NCI-H1105 treated with DMSO at 0.1 percent for 48 hours (cell line): Measurements from ENCODE around the gene H2BK1.

Experiments used
- DNase-seq: peaks from one replicate; lab custom pipeline; 2025; lab: John Stamatoyannopoulos, UW

Gene H2BK1

DNA sequence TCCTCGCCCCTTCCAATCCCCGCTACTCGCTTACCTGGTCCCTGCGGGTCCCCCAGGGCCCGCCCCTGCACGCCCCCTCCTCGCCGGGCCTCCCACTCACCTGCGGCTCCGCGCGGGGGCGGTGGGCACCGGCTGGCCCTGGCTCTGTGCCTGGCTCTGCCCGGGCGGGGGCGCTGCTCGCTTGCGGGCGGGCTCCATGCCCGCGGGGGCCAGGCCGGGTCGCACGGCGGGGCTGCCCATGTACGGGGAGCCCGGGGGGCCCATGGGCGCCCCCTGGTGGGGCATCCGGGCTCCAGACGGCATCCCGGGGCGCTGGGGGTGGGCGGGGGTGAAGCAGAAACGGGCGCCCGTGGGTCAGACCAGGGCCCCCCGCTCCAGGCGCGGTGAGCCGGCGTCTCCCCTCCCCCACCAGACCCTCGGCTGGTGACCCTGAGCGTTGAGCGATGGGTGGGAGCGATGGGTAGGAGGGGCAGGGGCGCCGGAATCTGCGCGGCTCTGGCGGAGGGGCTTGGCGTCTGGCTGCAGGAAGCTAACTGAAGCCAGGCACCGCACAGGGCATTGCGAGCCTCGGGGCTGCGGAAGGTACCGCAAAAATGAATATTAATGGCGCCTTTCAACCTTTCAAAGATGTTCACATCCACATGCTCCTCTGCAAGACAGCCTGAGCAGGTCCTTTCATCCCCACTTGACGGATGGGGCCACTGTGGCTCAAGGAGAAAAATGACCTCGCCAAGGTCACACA lies 35.2 kb upstream of the H2BK1 start:
- peak; percentile 51 for DNase-seq

DNA sequence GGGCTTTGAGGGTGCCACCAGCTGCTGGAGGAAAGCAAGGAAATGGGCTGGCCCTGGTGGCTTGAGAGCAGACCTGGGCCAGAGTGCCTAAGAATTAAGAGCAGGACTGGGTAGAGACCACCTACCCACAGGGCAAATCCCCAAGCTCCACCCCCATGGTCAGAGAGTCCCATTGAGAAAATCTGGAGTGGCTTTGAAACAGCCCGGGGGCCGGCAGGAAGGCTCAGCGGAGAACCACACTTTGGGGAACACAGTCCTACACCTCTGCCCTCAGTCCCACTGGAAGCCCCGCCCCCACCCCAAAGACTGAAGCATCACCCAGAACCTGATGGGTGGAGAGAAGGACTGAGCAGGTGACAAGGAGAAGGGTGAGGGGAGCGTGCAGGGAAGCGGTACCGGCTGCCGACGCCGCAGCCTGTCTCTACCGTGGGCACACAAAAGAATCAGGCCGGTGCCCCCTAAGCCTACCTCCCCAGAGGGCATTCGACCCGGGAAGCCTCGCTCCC lies 34.6 kb upstream of the H2BK1 start:
- DNase-seq = peak; percentile 51

DNA sequence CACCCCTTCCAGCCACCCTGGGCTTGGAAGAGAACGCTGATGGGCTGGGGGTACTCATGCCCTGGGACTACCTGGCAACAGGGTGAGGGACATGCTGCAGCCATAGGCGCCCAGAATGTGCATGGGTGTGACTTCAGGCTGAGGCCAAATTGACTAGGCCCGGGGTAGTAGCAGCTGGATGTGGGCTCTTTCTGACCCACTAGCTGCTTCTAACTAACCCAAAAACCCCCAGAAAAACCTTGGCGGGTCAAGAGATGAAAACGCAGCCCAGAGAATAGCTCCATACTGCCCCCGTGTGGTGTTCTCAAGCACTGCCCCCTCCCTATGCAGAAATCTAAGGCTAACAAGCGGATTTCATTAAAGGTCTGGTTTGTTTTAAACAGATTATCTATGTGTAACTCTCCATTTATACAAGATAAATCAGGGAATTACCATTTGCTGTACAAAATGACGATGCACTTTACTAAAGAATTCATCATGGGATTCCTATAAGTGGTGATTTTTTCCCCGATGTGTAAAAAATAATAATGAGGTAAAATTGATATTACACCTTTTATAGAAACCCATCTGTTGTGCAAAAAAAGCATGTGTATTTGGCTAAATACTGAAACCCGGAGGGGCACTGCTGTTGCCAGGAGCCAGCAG lies 34.0 kb upstream of the H2BK1 start:
- peak; percentile 32 for DNase-seq

DNA sequence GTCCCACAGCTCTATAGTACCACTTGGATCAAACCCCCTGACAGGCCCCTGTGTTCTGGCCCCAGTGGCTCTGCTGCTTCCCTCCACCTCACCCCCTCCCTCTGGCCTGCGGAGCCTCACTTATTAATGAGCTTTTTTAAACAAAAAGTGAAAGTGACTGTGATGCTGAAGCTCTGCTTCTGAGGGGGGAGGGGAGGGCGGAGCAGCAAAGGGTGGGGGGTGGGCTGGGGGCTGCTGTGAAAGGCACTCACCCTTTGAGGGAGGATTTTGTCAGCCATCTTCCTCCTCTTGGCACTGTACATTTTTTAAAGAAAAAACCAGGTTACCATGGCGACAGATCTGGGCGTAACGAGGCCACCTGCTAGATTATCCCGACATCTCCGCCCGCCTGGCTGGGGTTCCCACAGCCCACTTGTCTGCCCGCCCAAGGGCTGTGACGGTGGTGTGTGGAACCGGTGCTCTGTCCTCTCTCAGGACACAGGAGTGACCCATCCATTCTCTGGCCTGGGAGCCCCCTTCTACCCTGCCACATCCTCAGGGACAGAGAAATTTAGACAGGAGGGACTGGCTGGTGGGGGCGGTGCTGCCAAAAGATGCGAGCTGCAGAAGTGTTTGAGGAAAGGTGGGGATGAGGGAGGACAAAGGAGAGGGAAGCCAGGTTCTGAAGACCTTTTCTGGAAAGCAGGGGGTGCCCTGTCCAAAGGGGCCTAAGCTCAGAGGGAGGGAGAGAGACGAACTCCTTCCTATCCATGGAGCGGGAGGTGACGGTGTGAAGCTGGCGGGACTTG lies 33.3 kb upstream of the H2BK1 start:
- peak; percentile 48 for DNase-seq

DNA sequence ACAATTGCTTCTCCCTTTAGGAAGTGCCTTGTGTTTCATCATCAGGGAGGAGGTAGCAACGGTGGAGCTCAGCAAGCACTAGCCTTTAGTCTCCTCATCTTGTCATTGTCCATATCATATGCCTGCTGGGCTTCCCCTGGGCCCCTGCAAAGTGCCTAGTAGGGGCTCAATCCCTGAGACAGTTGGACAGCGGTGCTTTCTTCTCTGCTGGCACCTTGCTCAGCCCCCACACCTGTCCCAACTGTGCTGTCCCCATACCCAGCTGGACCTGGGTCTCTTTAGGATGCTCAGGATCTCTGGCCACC lies 32.7 kb upstream of the H2BK1 start:
- no peak for DNase-seq

DNA sequence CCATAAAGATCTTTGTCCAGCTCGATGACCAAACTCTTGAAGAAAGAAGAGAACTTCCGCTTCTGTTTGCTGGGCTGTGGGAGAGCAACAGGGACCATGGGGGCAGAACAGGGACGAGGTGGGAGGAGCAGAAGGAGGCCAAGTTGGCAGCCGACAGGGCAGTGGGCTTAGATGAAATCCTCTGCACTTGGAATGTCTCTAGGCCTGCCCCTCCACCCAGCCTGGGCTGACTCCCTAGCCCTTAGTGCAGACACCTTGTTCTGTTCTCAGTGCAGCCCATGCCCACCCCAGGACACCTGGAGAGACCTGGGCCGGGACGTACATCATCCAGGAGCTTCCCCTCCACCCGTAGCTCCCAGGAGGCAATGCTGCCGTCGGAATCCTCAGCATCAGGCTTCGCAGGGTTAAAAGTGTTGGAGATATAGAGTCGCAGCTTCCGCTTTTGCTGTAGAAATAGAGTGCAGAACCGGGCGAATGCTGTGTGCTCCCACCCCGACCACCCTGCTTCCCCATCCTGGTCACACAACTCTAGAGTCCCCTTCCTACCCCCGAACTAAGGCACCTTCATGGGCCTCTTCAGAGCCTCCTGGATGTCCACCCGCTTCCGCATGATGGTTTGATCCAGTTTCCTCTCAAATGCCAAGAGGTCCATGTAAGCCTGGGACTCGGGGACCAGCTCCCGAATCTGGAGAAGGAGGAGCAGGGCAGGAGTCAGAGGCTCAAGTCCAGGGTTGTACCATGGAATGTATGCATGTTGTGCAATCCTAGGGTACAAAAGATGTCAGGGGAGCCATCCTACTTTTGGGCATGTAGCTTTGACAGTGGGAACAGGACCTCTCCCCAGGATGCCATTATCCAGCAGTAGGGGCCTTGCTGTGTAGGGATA lies 32.1 kb upstream of the H2BK1 start:
- DNase-seq = no peak

DNA sequence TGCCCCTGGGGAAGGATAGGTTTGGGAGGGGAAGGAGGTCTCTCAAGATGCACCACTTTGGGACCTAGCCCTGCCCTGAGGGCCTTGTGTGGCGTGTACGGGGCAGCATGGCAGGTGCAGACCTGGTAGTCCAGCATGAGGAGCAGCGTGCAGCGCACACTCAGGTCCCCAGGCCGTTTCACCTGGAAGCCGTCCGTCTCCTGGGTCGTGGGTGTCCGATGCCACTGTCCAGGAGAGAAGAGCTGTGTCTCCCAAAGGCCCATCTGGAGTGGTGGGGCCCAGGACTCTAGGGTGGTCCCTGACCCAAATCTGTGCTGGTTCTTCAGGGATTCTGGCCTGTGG lies 31.4 kb upstream of the H2BK1 start:
- no peak for DNase-seq

DNA sequence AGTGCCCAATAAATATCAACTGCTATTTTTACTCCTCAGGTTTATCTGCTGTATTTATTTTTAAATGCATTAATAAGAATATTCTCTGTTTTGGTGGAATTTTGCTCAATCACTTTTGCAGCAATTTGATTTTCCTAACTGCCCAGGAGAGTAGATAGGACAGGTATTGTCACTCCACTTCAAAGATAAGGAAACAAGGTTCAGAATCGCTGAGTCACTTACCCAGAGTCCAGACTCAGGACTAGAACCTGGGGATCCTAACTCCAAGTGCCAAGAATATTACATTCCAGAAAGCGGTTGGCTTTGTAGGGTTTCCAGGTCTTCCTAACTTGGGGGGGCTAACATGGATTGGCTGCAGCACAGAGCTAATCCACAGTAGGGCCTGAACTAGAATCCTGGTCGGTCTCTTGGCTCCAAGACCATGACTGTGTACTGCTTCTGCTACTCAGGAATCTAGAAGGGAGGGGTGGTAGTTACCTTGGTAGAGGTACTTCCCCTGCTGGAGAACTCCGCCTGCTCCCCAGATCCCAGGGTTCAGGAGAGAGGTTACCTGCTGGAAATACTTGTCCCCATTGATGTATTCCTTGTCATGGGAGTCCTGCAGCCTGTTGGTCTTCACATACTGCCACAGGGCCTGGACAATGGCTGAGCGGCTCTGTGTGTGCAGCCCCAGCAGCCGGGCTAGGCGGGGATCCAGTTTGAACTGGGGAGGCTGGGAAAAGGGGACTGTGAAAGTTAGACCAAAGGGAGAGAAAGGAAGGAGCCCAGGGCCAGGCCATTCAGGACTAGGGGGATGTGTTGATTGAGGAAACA lies 30.9 kb upstream of the H2BK1 start:
- DNase-seq = no peak

DNA sequence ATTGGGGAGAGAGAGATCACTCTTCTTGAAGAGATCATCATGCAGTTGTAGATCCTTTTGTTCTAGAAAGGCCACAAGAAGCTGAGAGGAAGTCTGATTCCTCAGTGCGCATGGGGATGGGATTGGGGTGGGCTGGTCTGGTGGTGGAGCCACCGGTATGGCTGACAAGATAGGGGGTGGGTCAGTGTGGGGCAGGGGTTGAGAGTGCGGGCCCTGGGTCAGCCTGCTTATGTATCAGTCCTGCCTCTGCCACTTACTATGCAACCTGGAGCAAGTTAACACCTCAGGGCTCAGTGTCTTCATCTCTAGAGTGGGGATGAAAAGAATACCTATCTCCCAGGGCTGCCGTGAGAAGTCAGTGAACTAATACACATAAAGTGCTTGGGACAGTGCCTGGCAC lies 30.2 kb upstream of the H2BK1 start:
- DNase-seq = no peak

DNA sequence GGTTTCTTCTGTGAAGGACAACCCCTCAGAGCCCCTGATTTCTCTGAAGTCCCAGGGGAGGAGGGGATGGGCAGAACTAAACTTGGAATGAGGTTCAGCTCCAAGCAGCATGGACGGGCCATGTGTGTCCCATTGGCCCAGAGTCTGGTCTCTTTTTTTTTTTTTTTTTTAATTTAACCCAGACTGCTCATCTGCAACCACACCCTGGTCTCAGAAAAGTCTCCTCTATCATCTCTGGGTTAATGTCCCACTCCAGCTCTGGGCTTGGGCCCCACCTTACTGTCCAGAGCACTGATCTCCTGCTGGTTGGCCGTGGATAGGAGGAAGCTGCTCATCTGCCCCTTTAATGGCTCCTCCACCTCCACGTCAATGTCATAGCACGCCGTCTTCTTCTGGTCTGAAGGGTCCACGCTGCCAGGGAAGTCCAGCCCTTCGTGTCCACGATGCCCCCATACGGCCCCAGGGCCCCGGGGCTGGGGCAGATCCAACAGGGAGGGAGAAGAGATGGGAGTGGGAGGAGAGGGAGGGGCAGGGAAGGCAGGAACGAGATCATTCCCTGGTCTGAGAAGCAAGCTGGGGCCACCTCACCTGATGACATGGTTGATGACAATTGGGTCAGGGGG lies 29.7 kb upstream of the H2BK1 start:
- no peak for DNase-seq

DNA sequence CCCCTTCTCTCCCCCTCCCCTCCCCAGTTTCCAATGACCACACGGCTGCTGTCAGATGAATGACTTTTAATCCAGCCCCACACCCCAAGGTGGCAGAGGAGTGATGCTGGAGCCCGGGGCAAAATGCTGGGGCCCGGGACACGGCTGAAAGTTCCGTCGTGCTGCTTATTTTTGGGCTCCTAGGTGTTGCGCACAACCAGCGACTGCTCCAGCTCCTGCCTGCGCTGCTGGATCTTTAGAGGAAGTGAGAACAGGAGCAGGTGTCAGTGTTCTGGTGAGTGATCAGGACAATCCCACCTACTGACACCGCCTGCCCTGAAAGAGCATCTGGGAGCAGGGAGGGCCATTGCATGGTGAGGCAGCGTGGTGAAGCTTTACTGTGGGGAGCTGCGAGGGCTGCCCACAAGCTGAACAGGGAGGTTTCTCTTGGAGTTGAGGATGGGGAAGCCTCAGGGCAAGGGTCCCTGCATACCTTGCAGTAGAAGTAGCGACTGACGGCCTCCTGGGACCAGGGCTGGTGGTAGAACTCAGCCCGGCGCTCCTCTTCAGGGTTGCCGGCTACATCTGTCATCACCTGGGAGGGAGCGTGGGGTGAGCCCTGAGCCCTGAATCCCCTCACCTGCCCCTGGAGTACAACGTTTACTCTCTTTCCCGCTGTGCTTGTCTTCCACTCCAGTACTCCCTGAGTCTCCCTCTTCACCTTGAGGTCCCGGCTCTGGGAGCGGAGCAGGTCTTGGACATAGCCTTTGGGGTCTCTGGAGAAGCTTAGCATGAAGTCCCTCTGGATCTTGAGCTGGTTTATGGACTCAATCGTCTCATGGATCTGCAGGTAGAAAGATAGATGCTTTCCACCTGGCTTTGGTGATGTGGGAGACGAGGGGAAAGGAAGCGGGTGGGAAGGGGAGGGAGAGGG lies 28.9 kb upstream of the H2BK1 start:
- no peak for DNase-seq

DNA sequence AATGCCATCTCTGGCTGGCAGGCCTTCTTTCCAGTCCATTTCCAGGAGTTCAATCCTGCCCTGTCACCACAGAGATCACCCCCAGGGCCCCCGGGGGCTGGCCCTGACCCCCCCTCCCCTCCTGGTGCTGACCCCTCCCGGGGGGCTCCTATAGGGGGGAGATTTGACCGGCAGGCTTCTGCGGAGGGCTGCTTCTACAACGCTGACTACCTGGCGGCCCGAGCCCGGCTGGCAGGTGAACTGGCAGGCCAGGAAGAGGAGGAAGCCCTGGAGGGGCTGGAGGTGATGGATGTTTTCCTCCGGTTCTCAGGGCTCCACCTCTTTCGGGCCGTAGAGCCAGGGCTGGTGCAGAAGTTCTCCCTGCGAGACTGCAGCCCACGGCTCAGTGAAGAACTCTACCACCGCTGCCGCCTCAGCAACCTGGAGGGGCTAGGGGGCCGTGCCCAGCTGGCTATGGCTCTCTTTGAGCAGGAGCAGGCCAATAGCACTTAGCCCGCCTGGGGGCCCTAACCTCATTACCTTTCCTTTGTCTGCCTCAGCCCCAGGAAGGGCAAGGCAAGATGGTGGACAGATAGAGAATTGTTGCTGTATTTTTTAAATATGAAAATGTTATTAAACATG lies 28.0 kb upstream of the H2BK1 start:
- no peak for DNase-seq

DNA sequence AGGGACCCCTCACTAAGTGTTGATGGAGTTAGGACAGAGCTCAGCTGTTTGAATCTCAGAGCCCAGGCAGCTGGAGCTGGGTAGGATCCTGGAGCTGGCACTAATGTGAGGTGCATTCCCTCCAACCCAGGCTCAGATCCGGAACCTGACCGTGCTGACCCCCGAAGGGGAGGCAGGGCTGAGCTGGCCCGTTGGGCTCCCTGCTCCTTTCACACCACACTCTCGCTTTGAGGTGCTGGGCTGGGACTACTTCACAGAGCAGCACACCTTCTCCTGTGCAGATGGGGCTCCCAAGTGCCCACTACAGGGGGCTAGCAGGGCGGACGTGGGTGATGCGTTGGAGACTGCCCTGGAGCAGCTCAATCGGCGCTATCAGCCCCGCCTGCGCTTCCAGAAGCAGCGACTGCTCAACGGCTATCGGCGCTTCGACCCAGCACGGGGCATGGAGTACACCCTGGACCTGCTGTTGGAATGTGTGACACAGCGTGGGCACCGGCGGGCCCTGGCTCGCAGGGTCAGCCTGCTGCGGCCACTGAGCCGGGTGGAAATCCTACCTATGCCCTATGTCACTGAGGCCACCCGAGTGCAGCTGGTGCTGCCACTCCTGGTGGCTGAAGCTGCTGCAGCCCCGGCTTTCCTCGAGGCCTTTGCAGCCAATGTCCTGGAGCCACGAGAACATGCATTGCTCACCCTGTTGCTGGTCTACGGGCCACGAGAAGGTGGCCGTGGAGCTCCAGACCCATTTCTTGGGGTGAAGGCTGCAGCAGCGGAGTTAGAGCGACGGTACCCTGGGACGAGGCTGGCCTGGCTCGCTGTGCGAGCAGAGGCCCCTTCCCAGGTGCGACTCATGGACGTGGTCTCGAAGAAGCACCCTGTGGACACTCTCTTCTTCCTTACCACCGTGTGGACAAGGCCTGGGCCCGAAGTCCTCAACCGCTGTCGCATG lies 27.2 kb upstream of the H2BK1 start:
- no peak for DNase-seq

DNA sequence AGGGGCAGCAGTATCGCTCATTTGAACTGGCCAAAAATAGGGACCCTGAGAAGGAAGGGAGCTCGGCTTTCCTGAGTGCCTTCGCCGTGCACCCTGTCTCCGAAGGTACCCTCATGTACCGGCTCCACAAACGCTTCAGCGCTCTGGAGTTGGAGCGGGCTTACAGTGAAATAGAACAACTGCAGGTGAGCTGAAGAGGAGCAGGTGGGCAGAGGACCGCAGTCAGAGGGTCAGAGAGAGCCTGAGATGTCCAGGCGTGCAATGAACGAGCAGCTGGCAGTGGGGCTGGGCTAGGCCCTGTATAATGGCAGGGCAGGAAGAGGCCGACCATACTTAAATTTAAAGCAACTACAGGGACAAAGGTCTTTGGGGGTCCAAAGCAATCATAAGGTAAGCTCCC lies 26.1 kb upstream of the H2BK1 start:
- DNase-seq = no peak

DNA sequence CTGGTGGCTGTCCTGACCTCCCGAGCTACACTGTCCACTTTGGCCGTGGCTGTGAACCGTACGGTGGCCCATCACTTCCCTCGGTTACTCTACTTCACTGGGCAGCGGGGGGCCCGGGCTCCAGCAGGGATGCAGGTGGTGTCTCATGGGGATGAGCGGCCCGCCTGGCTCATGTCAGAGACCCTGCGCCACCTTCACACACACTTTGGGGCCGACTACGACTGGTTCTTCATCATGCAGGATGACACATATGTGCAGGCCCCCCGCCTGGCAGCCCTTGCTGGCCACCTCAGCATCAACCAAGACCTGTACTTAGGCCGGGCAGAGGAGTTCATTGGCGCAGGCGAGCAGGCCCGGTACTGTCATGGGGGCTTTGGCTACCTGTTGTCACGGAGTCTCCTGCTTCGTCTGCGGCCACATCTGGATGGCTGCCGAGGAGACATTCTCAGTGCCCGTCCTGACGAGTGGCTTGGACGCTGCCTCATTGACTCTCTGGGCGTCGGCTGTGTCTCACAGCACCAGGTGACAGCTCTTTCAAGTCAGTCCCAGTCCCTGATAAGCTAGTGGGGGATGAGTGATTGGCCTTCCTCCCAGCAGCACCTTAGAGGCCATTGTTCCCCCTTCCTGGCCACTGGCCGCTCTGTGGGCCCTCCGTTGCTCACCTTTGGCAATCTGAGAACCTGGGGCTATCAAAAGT lies 25.0 kb upstream of the H2BK1 start:
- DNase-seq = no peak

DNA sequence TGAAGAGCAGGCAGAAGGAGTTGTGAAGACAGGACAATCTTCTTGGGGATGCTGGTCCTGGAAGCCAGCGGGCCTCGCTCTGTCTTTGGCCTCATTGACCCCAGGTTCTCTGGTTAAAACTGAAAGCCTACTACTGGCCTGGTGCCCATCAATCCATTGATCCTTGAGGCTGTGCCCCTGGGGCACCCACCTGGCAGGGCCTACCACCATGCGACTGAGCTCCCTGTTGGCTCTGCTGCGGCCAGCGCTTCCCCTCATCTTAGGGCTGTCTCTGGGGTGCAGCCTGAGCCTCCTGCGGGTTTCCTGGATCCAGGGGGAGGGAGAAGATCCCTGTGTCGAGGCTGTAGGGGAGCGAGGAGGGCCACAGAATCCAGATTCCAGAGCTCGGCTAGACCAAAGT lies 23.5 kb upstream of the H2BK1 start:
- DNase-seq = no peak

DNA sequence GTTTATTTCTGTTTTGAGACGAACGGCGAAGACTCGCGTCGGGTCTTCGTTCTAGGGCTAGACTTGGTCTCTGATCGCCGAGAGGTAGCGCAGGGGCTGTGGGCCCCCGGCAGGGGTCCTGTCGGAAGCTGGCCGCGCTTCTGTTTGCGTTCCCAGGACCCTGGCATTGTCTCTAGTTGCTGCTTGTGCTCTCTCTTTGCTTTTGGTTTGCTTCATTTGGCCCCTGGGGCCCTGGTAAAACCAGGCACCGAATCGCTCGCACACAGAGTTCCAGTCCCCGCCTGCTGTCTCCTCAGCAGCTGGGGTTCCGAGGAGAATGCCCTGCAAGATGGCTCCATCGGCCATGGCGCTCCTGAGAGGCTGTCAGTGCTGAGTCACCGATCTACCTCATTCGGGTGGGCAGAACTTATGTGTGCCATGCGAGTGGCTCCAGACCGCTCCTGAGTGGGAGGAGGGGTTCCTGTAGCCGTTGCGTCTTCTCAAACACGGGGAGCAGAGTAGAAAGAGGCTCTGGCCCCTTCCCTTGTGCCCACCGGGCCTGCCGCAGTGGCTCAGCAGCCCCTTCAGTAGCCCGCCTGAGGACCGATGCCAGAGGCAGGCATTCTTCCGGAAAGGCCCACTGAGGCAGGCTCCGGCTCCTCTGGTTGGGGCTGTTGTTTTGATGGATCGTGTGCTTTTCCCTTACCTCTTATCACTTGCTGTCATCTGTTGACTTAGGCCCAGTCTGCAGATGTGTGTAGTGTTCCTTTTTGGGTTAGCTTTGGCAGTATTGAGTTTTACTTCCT lies 22.8 kb upstream of the H2BK1 start:
- DNase-seq = no peak
